ENCODE results near the gene FOXJ3.

DNA sequence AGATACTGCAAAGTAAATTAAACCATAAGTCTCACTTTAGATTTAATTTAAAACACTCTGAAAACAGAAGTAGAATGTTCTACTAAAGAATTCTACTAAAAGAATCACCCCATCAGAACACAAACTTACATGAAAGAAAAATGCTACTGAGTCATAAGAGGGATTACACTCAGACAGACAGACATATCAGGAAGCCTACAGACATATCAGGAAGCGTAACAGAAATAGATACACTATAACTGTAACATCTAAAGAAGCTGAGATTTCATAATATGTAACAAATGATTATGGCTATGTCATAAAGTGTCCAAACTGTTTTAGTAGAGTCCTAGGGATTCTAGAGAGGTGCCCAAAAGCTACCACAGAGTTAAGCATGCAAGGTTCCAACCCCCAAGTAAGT, 23.9 kb downstream of the FOXJ3 start:
- TF ChIP-seq CEBPB (IDR thresholded peaks at IDR 0.05; ENCODE audit: low read depth) (no peak), CTCF (IDR thresholded peaks at IDR 0.05 in 2 of 3, conservative IDR thresholded peaks at IDR 0.05 in 1 of 3; ENCODE audit: borderline replicate concordance in 1 of 3, insufficient read depth in 1 of 3, low read depth in 2 of 3, low read length in 2 of 3) (no peak), POLR2AphosphoS5 (IDR thresholded peaks at IDR 0.05; ENCODE audit: low read depth, low read length) (no peak), EZH2 (IDR thresholded peaks at IDR 0.05) (no peak), REST (IDR thresholded peaks at IDR 0.05; ENCODE audit: low read depth) (no peak), POLR2A (IDR thresholded peaks at IDR 0.05; ENCODE audit: borderline replicate concordance, extremely low read depth, insufficient read depth, insufficient read length) (no peak), JUND (IDR thresholded peaks at IDR 0.05) (no peak), EGR1 (IDR thresholded peaks at IDR 0.05; ENCODE audit: low read depth) (no peak), YY1 (IDR thresholded peaks at IDR 0.05; ENCODE audit: extremely low read depth, insufficient replicate concordance, low read depth, low read length) (no peak), EZH2phosphoT487 (IDR thresholded peaks at IDR 0.05; ENCODE audit: borderline replicate concordance) (no peak)
- TF ChIP-seq, protein P1, sequence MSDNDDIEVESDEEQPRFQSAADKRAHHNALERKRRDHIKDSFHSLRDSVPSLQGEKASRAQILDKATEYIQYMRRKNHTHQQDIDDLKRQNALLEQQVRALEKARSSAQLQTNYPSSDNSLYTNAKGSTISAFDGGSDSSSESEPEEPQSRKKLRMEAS (IDR thresholded peaks at IDR 0.05) = no peak
